Measurements from ENCODE around the gene DRD2.
A peak's percentile ranks its signal among the peaks of the same experiment; 100 is the strongest.

DNA sequence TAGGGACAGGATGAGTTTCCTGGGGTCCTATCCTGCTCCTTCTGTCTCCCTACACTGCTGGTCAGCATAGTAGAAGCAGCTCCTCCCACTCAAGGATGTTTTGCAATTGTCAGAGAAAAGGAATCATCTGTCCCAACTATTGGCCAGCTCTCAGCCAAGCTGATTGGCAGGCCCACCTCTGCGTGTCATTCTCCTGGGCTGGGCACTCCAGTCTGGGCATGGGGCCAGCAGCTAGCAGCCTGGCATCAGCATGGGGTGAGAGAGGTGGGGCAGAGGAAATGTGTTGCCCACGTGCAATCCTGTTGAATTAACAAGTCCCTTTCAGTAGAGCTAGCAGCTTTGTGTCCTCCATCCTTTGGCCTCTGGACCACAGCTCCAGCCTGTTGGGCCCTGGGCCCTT, 73.5 kb downstream of the DRD2 start:
- TF ChIP-seq POLR2AphosphoS5 (IDR thresholded peaks at IDR 0.05) (peak; percentile 31 to 57 (median 43)), POLR2A (IDR thresholded peaks at IDR 0.05) (no peak)
- TF ChIP-seq, protein P1, sequence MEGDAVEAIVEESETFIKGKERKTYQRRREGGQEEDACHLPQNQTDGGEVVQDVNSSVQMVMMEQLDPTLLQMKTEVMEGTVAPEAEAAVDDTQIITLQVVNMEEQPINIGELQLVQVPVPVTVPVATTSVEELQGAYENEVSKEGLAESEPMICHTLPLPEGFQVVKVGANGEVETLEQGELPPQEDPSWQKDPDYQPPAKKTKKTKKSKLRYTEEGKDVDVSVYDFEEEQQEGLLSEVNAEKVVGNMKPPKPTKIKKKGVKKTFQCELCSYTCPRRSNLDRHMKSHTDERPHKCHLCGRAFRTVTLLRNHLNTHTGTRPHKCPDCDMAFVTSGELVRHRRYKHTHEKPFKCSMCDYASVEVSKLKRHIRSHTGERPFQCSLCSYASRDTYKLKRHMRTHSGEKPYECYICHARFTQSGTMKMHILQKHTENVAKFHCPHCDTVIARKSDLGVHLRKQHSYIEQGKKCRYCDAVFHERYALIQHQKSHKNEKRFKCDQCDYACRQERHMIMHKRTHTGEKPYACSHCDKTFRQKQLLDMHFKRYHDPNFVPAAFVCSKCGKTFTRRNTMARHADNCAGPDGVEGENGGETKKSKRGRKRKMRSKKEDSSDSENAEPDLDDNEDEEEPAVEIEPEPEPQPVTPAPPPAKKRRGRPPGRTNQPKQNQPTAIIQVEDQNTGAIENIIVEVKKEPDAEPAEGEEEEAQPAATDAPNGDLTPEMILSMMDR (IDR thresholded peaks at IDR 0.05 in 8 of 11, conservative IDR thresholded peaks at IDR 0.05 in 3 of 11): no peak

Data from spleen (tissue), 7 donors.